ENCODE results near the gene BFSP1. TPM values are rescaled to one million over a fixed set of nuclear protein-coding genes. Genes with fewer than 3 reads are reported as not detected.

The BFSP1 gene
- total RNA-seq, 5 donors from 2014 or later (not counting 1 experiment from before 2014, with no cell fraction given), result 0.25 to 0.53 (median 0.30) TPM

GRCh38 chr20:17494201-17494600 is 37.0 kb downstream of the BFSP1 start:
- ChIA-PET POLR2A (no interaction called here), CTCF (interaction anchor here in 1 of 2 donors (0.6 kb wide), 1 partner anchor 515 kb away, joined by 4 read pairs; no protein-coding TSS in a partner anchor)
- ATAC-seq (replicated peaks in 1 of 4) (no peak), DNase-seq (no peak)
- no peak overlapping the region for H3K4me3 ChIP-seq (ENCODE audit: control insufficient read depth in 1 of 2, extremely low read depth in 1 of 2, low read length in 1 of 2)
- H3K27ac ChIP-seq (ENCODE audit: low read length), result no peak overlapping the region
- no peaks in the 10 kb centered on the region for H3K9me3 ChIP-seq
- H3K9me3 Mint-ChIP-seq, result no peaks in the 10 kb centered on the region
- peaks cover 0 to 10% of the 10 kb centered on the region in 2 experiments for H3K27me3 ChIP-seq (replicated peaks in 1 of 2; ENCODE audit: control insufficient read depth in 2 of 2, extremely low read depth in 1 of 2, insufficient read depth in 2 of 2, low read length in 1 of 2)
- no peaks in the 10 kb centered on the region for H3K4me1 ChIP-seq (ENCODE audit: control insufficient read depth in 1 of 2, extremely low read depth in 1 of 2, insufficient read depth in 2 of 2, low read length in 2 of 2)
- H3K27me3 Mint-ChIP-seq, result no peaks in the 10 kb centered on the region
- H3K27ac Mint-ChIP-seq, result no peak overlapping the region
- 92% methylated on average over 5 of the region's 7 CpGs for WGBS (ENCODE audit: insufficient coverage)
- no peak overlapping the region for H3K4me3 Mint-ChIP-seq
- no peaks in the 10 kb centered on the region for H3K36me3 Mint-ChIP-seq
- no peaks in the 10 kb centered on the region for H3K36me3 ChIP-seq (ENCODE audit: control insufficient read depth in 2 of 2, extremely low read depth in 1 of 2, insufficient read depth in 1 of 2, low read length in 1 of 2)
- no peaks in the 10 kb centered on the region for H3K4me1 Mint-ChIP-seq

GRCh38 chr20:17493173-17493572 is 38.0 kb downstream of the BFSP1 start:
- ChIA-PET CTCF (no interaction called here), POLR2A (no interaction called here)
- Mint-ChIP-seq H3K36me3 (no peaks in the 10 kb centered on the region), H3K9me3 (no peaks in the 10 kb centered on the region), H3K4me3 (no peak overlapping the region), H3K4me1 (no peaks in the 10 kb centered on the region), H3K27me3 (no peaks in the 10 kb centered on the region), H3K27ac (no peak overlapping the region)
- ATAC-seq (replicated peaks in 1 of 4) (no peak), DNase-seq (no peak)
- Histone ChIP-seq H3K4me3 (ENCODE audit: control insufficient read depth in 1 of 2, extremely low read depth in 1 of 2, low read length in 1 of 2) (no peak overlapping the region), H3K27me3 (replicated peaks in 1 of 2; ENCODE audit: control insufficient read depth in 2 of 2, extremely low read depth in 1 of 2, insufficient read depth in 2 of 2, low read length in 1 of 2) (peaks cover 0 to 10% of the 10 kb centered on the region in 2 experiments), H3K4me1 (ENCODE audit: control insufficient read depth in 1 of 2, extremely low read depth in 1 of 2, insufficient read depth in 2 of 2, low read length in 2 of 2) (no peaks in the 10 kb centered on the region), H3K36me3 (ENCODE audit: control insufficient read depth in 2 of 2, extremely low read depth in 1 of 2, insufficient read depth in 1 of 2, low read length in 1 of 2) (no peaks in the 10 kb centered on the region), H3K9me3 (no peaks in the 10 kb centered on the region), H3K27ac (ENCODE audit: low read length) (no peak overlapping the region)
- WGBS (ENCODE audit: insufficient coverage), result 82% methylated on average over 2 of the region's 2 CpGs

GRCh38 chr20:17491488-17491887 is 39.7 kb downstream of the BFSP1 start:
- 69% methylated on average over 4 of the region's 4 CpGs for WGBS (ENCODE audit: insufficient coverage)
- Histone ChIP-seq H3K27me3 (replicated peaks in 1 of 2; ENCODE audit: control insufficient read depth in 2 of 2, extremely low read depth in 1 of 2, insufficient read depth in 2 of 2, low read length in 1 of 2) (peaks cover 0 to 10% of the 10 kb centered on the region in 2 experiments), H3K27ac (ENCODE audit: low read length) (no peak overlapping the region), H3K4me1 (ENCODE audit: control insufficient read depth in 1 of 2, extremely low read depth in 1 of 2, insufficient read depth in 2 of 2, low read length in 2 of 2) (no peaks in the 10 kb centered on the region), H3K9me3 (no peaks in the 10 kb centered on the region), H3K36me3 (ENCODE audit: control insufficient read depth in 2 of 2, extremely low read depth in 1 of 2, insufficient read depth in 1 of 2, low read length in 1 of 2) (no peaks in the 10 kb centered on the region), H3K4me3 (ENCODE audit: control insufficient read depth in 1 of 2, extremely low read depth in 1 of 2, low read length in 1 of 2) (no peak overlapping the region)
- Mint-ChIP-seq H3K36me3 (no peaks in the 10 kb centered on the region), H3K9me3 (no peaks in the 10 kb centered on the region), H3K27ac (no peak overlapping the region), H3K4me3 (no peak overlapping the region), H3K27me3 (peaks cover 0 to 2% of the 10 kb centered on the region in 2 donors), H3K4me1 (no peaks in the 10 kb centered on the region)
- CTCF ChIA-PET, result no interaction called here
- POLR2A ChIA-PET, result no interaction called here
- ATAC-seq (replicated peaks in 1 of 4), result no peak
- DNase-seq, result no peak

- H3K27me3 Mint-ChIP-seq, result peaks cover 0 to 4% of the 10 kb centered on the region in 2 donors
- DNase-seq (no peak), ATAC-seq (replicated peaks in 1 of 4) (no peak)
- Histone ChIP-seq H3K27ac (ENCODE audit: low read length) (no peak overlapping the region), H3K4me1 (ENCODE audit: control insufficient read depth in 1 of 2, extremely low read depth in 1 of 2, insufficient read depth in 2 of 2, low read length in 2 of 2) (no peaks in the 10 kb centered on the region), H3K4me3 (ENCODE audit: control insufficient read depth in 1 of 2, extremely low read depth in 1 of 2, low read length in 1 of 2) (no peak overlapping the region), H3K27me3 (replicated peaks in 1 of 2; ENCODE audit: control insufficient read depth in 2 of 2, extremely low read depth in 1 of 2, insufficient read depth in 2 of 2, low read length in 1 of 2) (peaks cover 0 to 10% of the 10 kb centered on the region in 2 experiments), H3K9me3 (no peaks in the 10 kb centered on the region), H3K36me3 (ENCODE audit: control insufficient read depth in 2 of 2, extremely low read depth in 1 of 2, insufficient read depth in 1 of 2, low read length in 1 of 2) (no peaks in the 10 kb centered on the region)
- no peaks in the 10 kb centered on the region for H3K4me1 Mint-ChIP-seq
- H3K36me3 Mint-ChIP-seq, result no peaks in the 10 kb centered on the region
- no peaks in the 10 kb centered on the region for H3K9me3 Mint-ChIP-seq
- ChIA-PET CTCF (no interaction called here), POLR2A (no interaction called here)
- 87% methylated on average over 11 of the region's 11 CpGs for WGBS (ENCODE audit: insufficient coverage)
- no peak overlapping the region for H3K27ac Mint-ChIP-seq
- no peak overlapping the region for H3K4me3 Mint-ChIP-seq
These were observed 40.1 kb downstream of the BFSP1 start for GRCh38 chr20:17491041-17491440.

GRCh38 chr20:17490501-17490900 is 40.7 kb downstream of the BFSP1 start:
- Mint-ChIP-seq H3K36me3 (no peaks in the 10 kb centered on the region), H3K9me3 (no peaks in the 10 kb centered on the region), H3K4me1 (no peaks in the 10 kb centered on the region), H3K27me3 (peaks cover 0 to 5% of the 10 kb centered on the region in 2 donors), H3K27ac (no peak overlapping the region), H3K4me3 (no peak overlapping the region)
- no peak overlapping the region for H3K4me3 ChIP-seq (ENCODE audit: control insufficient read depth in 1 of 2, extremely low read depth in 1 of 2, low read length in 1 of 2)
- CTCF ChIA-PET, result no interaction called here
- no peaks in the 10 kb centered on the region for H3K9me3 ChIP-seq
- H3K4me1 ChIP-seq (ENCODE audit: control insufficient read depth in 1 of 2, extremely low read depth in 1 of 2, insufficient read depth in 2 of 2, low read length in 2 of 2), result no peaks in the 10 kb centered on the region
- DNase-seq (no peak), ATAC-seq (replicated peaks in 1 of 4) (no peak)
- peaks cover 0 to 5% of the 10 kb centered on the region in 2 experiments for H3K27me3 ChIP-seq (replicated peaks in 1 of 2; ENCODE audit: control insufficient read depth in 2 of 2, extremely low read depth in 1 of 2, insufficient read depth in 2 of 2, low read length in 1 of 2)
- H3K36me3 ChIP-seq (ENCODE audit: control insufficient read depth in 2 of 2, extremely low read depth in 1 of 2, insufficient read depth in 1 of 2, low read length in 1 of 2), result no peaks in the 10 kb centered on the region
- H3K27ac ChIP-seq (ENCODE audit: low read length), result no peak overlapping the region
- 92% methylated on average over 6 of the region's 7 CpGs for WGBS (ENCODE audit: insufficient coverage)
- POLR2A ChIA-PET, result no interaction called here

- ChIA-PET CTCF (no interaction called here), POLR2A (no interaction called here)
- no peaks in the 10 kb centered on the region for H3K4me1 ChIP-seq (ENCODE audit: control insufficient read depth in 1 of 2, extremely low read depth in 1 of 2, insufficient read depth in 2 of 2, low read length in 2 of 2)
- Mint-ChIP-seq H3K36me3 (no peaks in the 10 kb centered on the region), H3K4me3 (no peak overlapping the region), H3K9me3 (no peaks in the 10 kb centered on the region), H3K27me3 (peaks cover 0 to 5% of the 10 kb centered on the region in 2 donors), H3K27ac (no peak overlapping the region), H3K4me1 (no peaks in the 10 kb centered on the region)
- H3K9me3 ChIP-seq, result no peaks in the 10 kb centered on the region
- no peak for ATAC-seq (replicated peaks in 1 of 4)
- 96% methylated on average over 4 of the region's 9 CpGs for WGBS (ENCODE audit: insufficient coverage)
- H3K36me3 ChIP-seq (ENCODE audit: control insufficient read depth in 2 of 2, extremely low read depth in 1 of 2, insufficient read depth in 1 of 2, low read length in 1 of 2), result no peaks in the 10 kb centered on the region
- peaks cover 0 to 2% of the 10 kb centered on the region in 2 experiments for H3K27me3 ChIP-seq (replicated peaks in 1 of 2; ENCODE audit: control insufficient read depth in 2 of 2, extremely low read depth in 1 of 2, insufficient read depth in 2 of 2, low read length in 1 of 2)
- no peak for DNase-seq
- H3K4me3 ChIP-seq (ENCODE audit: control insufficient read depth in 1 of 2, extremely low read depth in 1 of 2, low read length in 1 of 2), result no peak overlapping the region
- no peak overlapping the region for H3K27ac ChIP-seq (ENCODE audit: low read length)
These were observed 42.1 kb downstream of the BFSP1 start for GRCh38 chr20:17488916-17489600.
